Measurements from ENCODE around the gene FAM181A. TPM values are rescaled to one million over a fixed set of nuclear protein-coding genes. Genes with fewer than 3 reads are reported as not detected.

The FAM181A gene
- total and polyA plus RNA-seq, 2 of the 4 experiments (the other 2 are of a cell fraction), result not detected

GRCh38 chr14:93946104-93946503 is 19.0 kb downstream of the FAM181A start:
- Histone ChIP-seq H3K56ac (ENCODE audit: extremely low read depth, insufficient read depth, low read length) (no peak overlapping the region), H3K4me2 (ENCODE audit: low read depth, low read length) (no peak overlapping the region), H3K27ac (ENCODE audit: insufficient read depth, low read length) (no peak overlapping the region), H3K79me1 (ENCODE audit: low read depth in 1 of 2, low read length in 2 of 2) (no peaks in the 10 kb centered on the region), H3K9ac (ENCODE audit: low read depth, low read length) (no peak overlapping the region), H3K14ac (replicated peaks; ENCODE audit: low read depth, low read length) (no peak overlapping the region), H2BK15ac (ENCODE audit: low read depth, low read length) (no peak overlapping the region), H2AK5ac (ENCODE audit: low read depth, low read length) (no peak overlapping the region; the same call in 1 of the 2 replicates), H4K5ac (ENCODE audit: low read depth, low read length) (no peak overlapping the region), H4K91ac (ENCODE audit: insufficient read depth, low read depth, low read length) (no peak overlapping the region), H3K4me3 (ENCODE audit: insufficient read depth, low read depth, low read length) (no peak overlapping the region), H2AK9ac (replicated peaks; ENCODE audit: low read depth, low read length, poor library complexity) (no peak overlapping the region), H2BK20ac (ENCODE audit: low read depth, low read length) (no peak overlapping the region), H3K27me3 (ENCODE audit: control insufficient read depth, insufficient read depth, low read length) (no peaks in the 10 kb centered on the region; the same call in 1 of the 2 replicates), H3K23ac (ENCODE audit: low read depth, low read length) (no peak overlapping the region), H3K18ac (ENCODE audit: low read depth, low read length) (no peak overlapping the region), H3K4me1 (ENCODE audit: control insufficient read depth, insufficient read depth, low read length) (peaks cover 5% of the 10 kb centered on the region), H3K9me3 (ENCODE audit: control insufficient read depth, insufficient read depth, low read length) (no peaks in the 10 kb centered on the region), H2BK120ac (ENCODE audit: low read depth, low read length) (no peak overlapping the region), H3K36me3 (ENCODE audit: control insufficient read depth, insufficient read depth, low read length) (no peaks in the 10 kb centered on the region), H4K8ac (ENCODE audit: low read depth in 2 of 2, low read length in 2 of 2) (no peak overlapping the region), H4K20me1 (ENCODE audit: insufficient read depth, low read length) (peaks cover 3% of the 10 kb centered on the region; the same call in 1 of the 2 replicates), H3K9me1 (ENCODE audit: insufficient read depth, low read length) (no peaks in the 10 kb centered on the region), H3K4ac (ENCODE audit: low read depth, low read length) (no peak overlapping the region), H2AFZ (replicated peaks; ENCODE audit: low read length, poor library complexity) (no peak overlapping the region), H2BK5ac (ENCODE audit: low read depth, low read length, poor library complexity, severe bottlenecking) (no peak overlapping the region)
- DNase-seq (peak; percentile 49), ATAC-seq (ENCODE audit: low read depth) (no peak)
- ChIA-PET CTCF (interaction anchor here (0.6 kb wide), 1 partner anchor 63 kb away, joined by 4 read pairs; no protein-coding TSS in a partner anchor), POLR2A (ENCODE audit: unreplicated experiment) (no interaction called here)
- WGBS, 2 experiments (ENCODE audit: extremely low coverage in 2 of 2, insufficient read length in 1 of 2), result 71% methylated on average over 4 of the region's 6 CpGs; no CpG with 5 or more reads in 1 of the 2 experiments
- in situ Hi-C loops (cut with MboI; ENCODE audit: low sequenced_read_pairs), result loop anchor here (10.0 kb wide), 1 partner anchor 189 kb away; no protein-coding TSS in a partner anchor
- dilution Hi-C loops (cut with HindIII; ENCODE audit: low sequenced_read_pairs, unreplicated experiment), result no loop called here
- BruUV-seq (replicated peaks), result no TSS peak
- intact Hi-C loops (cut with micrococcal nuclease), result no loop called here
- TF ChIP-seq FOS (IDR thresholded peaks at IDR 0.05; ENCODE audit: low read depth, low read length) (0 out of 2 replicates have a peak, but pooled peaks have one; percentile 16), NFE2L2 (IDR thresholded peaks at IDR 0.05; ENCODE audit: low read depth, low read length) (no peak), RFX5 (IDR thresholded peaks at IDR 0.05; ENCODE audit: low read depth, low read length) (no peak), CEBPB (IDR thresholded peaks at IDR 0.05; ENCODE audit: low read depth, low read length) (no peak)
